ENCODE measurements around the gene CH25H.

Gene CH25H

DNA sequence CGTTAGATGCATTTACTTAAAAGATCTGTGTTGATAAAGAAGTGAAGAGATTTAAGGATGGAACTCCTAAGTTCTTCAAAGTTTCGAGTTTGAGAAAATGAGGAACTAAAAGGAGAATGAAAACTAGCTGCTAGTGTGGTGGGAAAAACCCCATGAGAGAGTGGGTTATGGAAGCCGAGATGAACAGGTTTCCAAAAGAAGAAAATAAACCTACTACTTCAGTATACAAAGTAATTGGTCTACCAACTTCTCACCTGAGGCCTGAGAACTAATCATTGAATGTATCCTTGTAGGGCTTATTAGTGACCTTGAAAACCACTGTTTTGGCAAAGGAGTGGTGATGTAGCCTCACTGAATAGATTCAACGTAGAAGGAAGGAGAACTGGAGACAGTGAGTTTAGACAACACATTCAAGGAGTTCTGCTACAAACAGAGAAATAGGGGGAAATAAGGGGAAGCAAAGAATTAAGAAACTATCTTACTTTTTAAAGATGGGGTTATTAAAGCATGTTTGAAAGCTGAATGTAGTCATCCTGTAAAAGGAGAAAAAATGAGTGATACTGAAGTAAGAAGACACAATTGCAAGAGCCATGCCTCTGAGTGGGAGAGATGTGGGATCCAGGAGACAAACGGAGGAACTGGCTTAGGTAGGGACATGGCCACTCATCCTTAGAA is 50.8 kb downstream of the CH25H start:
- no peak for DNase-seq (ENCODE audit: low read depth in 2 of 2)

Measured in stimulated activated CD8-positive, alpha-beta memory T cell treated with anti-CD3 and anti-CD28 coated beads, Interleukin-7, amount 100 ng/mL, for 1 hour (primary cell).